Gastroesophageal sphincter (tissue), 4 donors: ENCODE data around the gene MAML3. TPM values are rescaled to one million over a fixed set of nuclear protein-coding genes. Genes with fewer than 3 reads are reported as not detected.

ENCODE experiments used
- ATAC-seq: fragments of 150-250 bp; one replicate; pipeline ENCODE4 v1.9.1; 2016; ENCODE audit warnings: mild to moderate bottlenecking, moderate library complexity
- H3K27ac ChIP-seq, 4 donors: fragments of 200-600 bp; sonication (generic) in 3 of 4; 1 replicate in 3 of 4; 2 replicates in 1 of 4; pipeline ENCODE4 v1.5.1; 2016 to 2019
- H3K27me3 ChIP-seq: fragments of 200-600 bp; sonication (generic); one replicate; pipeline ENCODE4 v1.5.1; 2019
- H3K36me3 ChIP-seq, 2 donors: fragments of 200-600 bp; sonication (generic); one replicate each; pipeline ENCODE4 v1.5.1; 2019; ENCODE audit warnings: control low read depth in 1 of 2
- H3K4me1 ChIP-seq, 3 donors: fragments of 200-600 bp; sonication (generic); 1 replicate in 2 of 3; 2 replicates in 1 of 3; pipeline ENCODE4 v1.5.1; 2016 to 2019; ENCODE audit warnings: control low read depth in 2 of 3
- H3K4me3 ChIP-seq, 2 donors: fragments of 200-600 bp; sonication (generic); one replicate each; pipeline ENCODE4 v1.5.1; 2019; ENCODE audit warnings: mild to moderate bottlenecking in 1 of 2, moderate library complexity in 1 of 2
- H3K9me3 ChIP-seq, 3 donors: fragments of 200-600 bp; sonication (generic); one replicate each; pipeline ENCODE4 v1.5.1; 2017 to 2019; ENCODE audit warnings: control low read depth in 2 of 3
- EP300 ChIP-seq: sonication (generic); formaldehyde crosslinking; IDR thresholded peaks from one replicate; pipeline ENCODE4 v1.6.1; 2017; ENCODE audit warnings: antibody characterized with exemption, mild to moderate bottlenecking
- POLR2A ChIP-seq, 2 donors: fragments of 450-650 bp; IDR thresholded peaks; one replicate each; pipeline ENCODE4 v1.6.1; 2017; ENCODE audit warnings: antibody characterized with exemption in 2 of 2, mild to moderate bottlenecking in 2 of 2, moderate library complexity in 1 of 2
- POLR2AphosphoS5 ChIP-seq: sonication (generic); formaldehyde crosslinking; IDR thresholded peaks from one replicate; pipeline ENCODE4 v1.6.1; 2017; ENCODE audit warnings: antibody characterized with exemption
- WGBS, 2 donors: methylation state at CpG; one replicate each; pipeline ENCODE4 v1.1.5; 2018; ENCODE audit warnings: low coverage in 1 of 2; 5-methylcytosine and 5-hydroxymethylcytosine counted together
- total RNA-seq, 4 donors: library from RNA; depleted of rRNA; stranded (reverse); fragments of >200 nt; gene quantifications; one replicate each; pipeline ENCODE4 v1.1.0, GENCODE V29; 2016
- TF ChIP-seq, protein P1 (sequence below), 4 experiments: fragments of 200-600 bp in 2 of 4; fragments of 450-650 bp in 2 of 4; sonication (generic) in 1 of 4; IDR thresholded peaks; one replicate each; pipeline ENCODE4 v1.5.1; 2017 to 2019; ENCODE audit warnings: antibody characterized with exemption in 4 of 4, mild to moderate bottlenecking in 2 of 4, moderate library complexity in 2 of 4

MAML3 gene
- total RNA-seq, 4 donors from 2014 or later: 5.3 to 10.6 (median 9.3) TPM

DNA sequence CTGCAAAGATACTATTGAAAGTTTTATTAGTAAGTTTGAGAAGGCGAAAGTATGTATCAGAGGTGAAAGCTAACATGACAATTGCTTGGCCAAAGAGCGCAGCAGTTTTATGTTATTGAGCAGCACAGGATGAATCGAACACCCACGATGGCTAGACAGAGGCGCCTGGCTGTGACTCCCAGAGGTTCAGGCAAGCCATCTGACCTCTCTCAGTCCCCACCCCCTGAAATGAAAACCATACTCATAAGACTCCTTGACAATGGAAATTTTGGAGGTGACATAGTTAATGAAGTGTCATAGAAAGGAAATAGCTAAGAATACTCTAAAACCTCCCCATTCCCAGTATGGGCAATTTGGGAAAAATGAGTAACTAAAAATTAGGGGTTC, 417.7 kb downstream of the MAML3 start:
- Histone ChIP-seq H3K4me1 (peaks cover 8 to 61% (median 19%) of the 10 kb centered on the region in 3 donors), H3K36me3 (no peaks in the 10 kb centered on the region), H3K27ac (peak overlapping the region; percentile 76 to 94 (median 91)), H3K27me3 (no peaks in the 10 kb centered on the region), H3K4me3 (no peak overlapping the region), H3K9me3 (no peaks in the 10 kb centered on the region)
- TF ChIP-seq, protein P1, sequence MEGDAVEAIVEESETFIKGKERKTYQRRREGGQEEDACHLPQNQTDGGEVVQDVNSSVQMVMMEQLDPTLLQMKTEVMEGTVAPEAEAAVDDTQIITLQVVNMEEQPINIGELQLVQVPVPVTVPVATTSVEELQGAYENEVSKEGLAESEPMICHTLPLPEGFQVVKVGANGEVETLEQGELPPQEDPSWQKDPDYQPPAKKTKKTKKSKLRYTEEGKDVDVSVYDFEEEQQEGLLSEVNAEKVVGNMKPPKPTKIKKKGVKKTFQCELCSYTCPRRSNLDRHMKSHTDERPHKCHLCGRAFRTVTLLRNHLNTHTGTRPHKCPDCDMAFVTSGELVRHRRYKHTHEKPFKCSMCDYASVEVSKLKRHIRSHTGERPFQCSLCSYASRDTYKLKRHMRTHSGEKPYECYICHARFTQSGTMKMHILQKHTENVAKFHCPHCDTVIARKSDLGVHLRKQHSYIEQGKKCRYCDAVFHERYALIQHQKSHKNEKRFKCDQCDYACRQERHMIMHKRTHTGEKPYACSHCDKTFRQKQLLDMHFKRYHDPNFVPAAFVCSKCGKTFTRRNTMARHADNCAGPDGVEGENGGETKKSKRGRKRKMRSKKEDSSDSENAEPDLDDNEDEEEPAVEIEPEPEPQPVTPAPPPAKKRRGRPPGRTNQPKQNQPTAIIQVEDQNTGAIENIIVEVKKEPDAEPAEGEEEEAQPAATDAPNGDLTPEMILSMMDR (IDR thresholded peaks at IDR 0.05): no peak
- no peak for TF ChIP-seq EP300
- no peak for TF ChIP-seq POLR2A (IDR thresholded peaks at IDR 0.05)
- no peak for TF ChIP-seq POLR2AphosphoS5
- WGBS, 2 donors: 73% methylated on average over 5 of the region's 5 CpGs
- ATAC-seq: no peak

DNA sequence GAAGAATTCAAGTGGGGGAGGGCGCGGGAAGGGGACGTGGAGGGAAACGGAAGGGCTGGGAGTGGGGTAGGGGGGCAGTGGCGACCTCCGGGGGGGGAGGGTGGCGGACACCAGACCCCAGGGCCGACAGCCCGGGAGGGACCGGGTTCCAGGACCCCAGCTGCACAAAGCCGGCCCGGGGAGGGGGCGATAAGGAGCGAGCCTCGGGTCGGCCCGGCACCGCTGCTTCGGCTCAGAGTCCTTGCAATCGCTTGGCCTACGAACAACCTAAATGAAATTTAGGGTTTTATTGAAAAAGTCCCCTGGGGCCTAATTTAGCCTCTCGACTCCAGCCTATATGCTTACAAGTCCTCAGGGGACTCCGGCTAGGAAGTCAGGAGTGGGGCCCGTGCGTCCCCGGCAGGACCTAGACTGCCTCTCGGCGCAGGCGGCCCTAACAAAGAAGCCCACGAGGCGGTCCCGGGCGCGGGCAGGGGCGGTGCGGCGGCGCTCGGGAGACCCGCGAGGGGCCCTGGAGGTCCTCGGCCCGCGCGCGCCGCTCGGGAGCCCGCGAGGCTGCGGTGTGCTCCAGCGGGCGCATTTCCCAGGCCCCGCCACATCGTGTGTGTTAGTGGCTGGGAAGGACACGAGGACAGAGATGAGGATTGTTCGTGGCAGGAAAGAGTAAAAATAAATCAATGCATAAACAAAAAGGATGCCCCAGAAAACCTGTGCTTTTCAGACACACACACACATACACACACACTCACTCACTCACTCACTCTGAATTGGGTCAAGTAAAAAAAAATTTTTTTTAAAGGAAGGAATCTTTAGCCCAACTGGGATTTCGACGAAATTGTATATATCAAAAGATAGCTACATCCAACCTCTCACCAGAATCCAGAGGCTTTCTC, 418.4 kb downstream of the MAML3 start:
- H3K27ac ChIP-seq: peak overlapping the region; percentile 76 to 94 (median 91)
- TF ChIP-seq, protein P1 (IDR thresholded peaks at IDR 0.05): peak in 1 of 4 experiments; percentile 20
- no peak for TF ChIP-seq POLR2AphosphoS5
- ATAC-seq: no peak
- H3K36me3 ChIP-seq: no peaks in the 10 kb centered on the region
- peaks cover 6 to 54% (median 13%) of the 10 kb centered on the region in 3 donors for H3K4me1 ChIP-seq
- no peaks in the 10 kb centered on the region for H3K9me3 ChIP-seq
- peak overlapping the region; percentile 45 to 63 for H3K4me3 ChIP-seq
- H3K27me3 ChIP-seq: no peaks in the 10 kb centered on the region
- WGBS, 2 donors: 11 to 14% methylated on average over 7 to 13 of the region's 59 CpGs

DNA sequence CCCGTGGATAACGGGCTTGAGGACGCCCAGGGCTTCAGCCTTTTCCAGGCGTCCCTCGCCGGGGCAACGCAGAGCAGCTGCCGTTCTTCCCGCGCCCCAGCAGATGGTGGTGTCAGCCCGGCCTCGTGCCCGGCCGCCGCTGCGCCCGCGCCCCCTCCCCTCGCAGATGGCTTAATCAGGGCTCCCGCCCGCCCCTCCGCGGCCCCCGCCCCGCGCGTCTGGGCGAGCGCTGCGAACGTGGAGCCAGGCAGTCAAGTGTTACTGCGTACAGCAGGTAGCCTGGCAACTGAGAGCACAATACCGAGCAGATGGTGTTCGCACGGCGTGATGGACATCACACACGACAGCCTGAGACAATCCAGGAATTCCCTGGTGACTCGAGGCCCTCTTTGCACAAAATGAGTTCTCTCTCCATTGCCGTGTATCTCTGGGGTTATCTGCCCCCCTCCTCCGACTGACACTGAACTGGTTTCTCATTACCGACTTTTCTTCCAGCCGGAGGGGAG, 419.1 kb downstream of the MAML3 start:
- WGBS, 2 donors: 0% methylated on average over 2 to 13 of the region's 42 CpGs
- H3K4me3 ChIP-seq: peak overlapping the region; percentile 45 to 63
- no peaks in the 10 kb centered on the region for H3K9me3 ChIP-seq
- TF ChIP-seq POLR2A (IDR thresholded peaks at IDR 0.05): no peak
- TF ChIP-seq, protein P1 (IDR thresholded peaks at IDR 0.05): peak; percentile 59 to 98 (median 88)
- TF ChIP-seq POLR2AphosphoS5: peak; percentile 81
- H3K27ac ChIP-seq: peak overlapping the region; percentile 76 to 94 (median 91)
- peak; percentile 89 for ATAC-seq
- H3K36me3 ChIP-seq: no peaks in the 10 kb centered on the region
- no peaks in the 10 kb centered on the region for H3K27me3 ChIP-seq
- peaks cover 3 to 47% (median 7%) of the 10 kb centered on the region in 3 donors for H3K4me1 ChIP-seq

DNA sequence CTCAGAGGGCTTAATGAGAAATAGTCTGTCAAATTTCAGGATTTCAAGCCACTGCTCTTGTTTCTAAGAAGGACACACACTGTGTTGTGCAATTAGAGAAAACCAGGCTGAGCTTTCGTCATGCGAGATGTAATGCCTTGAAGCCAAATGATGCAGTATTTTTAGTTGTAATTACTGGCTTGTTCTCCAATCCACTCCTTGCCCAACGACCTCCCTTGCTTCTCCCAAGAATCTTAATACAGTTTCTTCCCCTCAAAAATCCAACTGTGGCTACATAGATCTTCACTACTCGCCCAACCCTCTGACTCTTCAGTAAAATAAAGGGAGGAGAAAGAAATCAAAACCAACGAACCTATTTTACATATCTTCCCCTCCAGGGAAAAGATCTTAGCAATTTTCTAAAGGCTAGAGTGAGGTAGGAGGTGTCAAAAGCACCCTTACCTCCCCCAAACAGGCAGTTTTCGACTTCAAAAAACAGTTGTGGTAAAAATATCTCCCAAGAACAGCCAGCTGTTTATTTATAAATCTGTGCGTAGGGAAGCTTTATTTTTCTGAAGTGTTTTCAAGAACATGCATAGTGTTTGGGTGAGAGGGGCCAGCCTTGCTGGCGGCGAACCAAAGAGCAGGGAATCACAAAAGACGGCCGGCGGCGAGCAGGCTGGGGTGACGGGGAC, 419.6 kb downstream of the MAML3 start:
- Histone ChIP-seq H3K4me1 (peaks cover 3 to 43% (median 7%) of the 10 kb centered on the region in 3 donors), H3K4me3 (peak overlapping the region; percentile 45 to 63)
- 3 to 9% methylated on average over 7 to 9 of the region's 14 CpGs for WGBS, 2 donors

More for the DNA sequence above, 419.6 kb downstream of the MAML3 start:
- TF ChIP-seq POLR2A (IDR thresholded peaks at IDR 0.05) (no peak), POLR2AphosphoS5 (peak; percentile 78)
- TF ChIP-seq, protein P1 (IDR thresholded peaks at IDR 0.05): no peak
- Histone ChIP-seq H3K36me3 (no peaks in the 10 kb centered on the region), H3K27ac (peak overlapping the region; percentile 76 to 94 (median 91)), H3K27me3 (no peaks in the 10 kb centered on the region), H3K9me3 (no peaks in the 10 kb centered on the region)
- ATAC-seq: peak; percentile 74
